GM18520 (cell line): Measurements from ENCODE around the gene POU2F3.

Experiments used
- ATAC-seq: cut with Tn5 transposase; IDR thresholded peaks from one replicate; pipeline ENCODE4 v1.9.1; 2021; ENCODE audit not compliant: unreplicated experiment

POU2F3 gene

DNA sequence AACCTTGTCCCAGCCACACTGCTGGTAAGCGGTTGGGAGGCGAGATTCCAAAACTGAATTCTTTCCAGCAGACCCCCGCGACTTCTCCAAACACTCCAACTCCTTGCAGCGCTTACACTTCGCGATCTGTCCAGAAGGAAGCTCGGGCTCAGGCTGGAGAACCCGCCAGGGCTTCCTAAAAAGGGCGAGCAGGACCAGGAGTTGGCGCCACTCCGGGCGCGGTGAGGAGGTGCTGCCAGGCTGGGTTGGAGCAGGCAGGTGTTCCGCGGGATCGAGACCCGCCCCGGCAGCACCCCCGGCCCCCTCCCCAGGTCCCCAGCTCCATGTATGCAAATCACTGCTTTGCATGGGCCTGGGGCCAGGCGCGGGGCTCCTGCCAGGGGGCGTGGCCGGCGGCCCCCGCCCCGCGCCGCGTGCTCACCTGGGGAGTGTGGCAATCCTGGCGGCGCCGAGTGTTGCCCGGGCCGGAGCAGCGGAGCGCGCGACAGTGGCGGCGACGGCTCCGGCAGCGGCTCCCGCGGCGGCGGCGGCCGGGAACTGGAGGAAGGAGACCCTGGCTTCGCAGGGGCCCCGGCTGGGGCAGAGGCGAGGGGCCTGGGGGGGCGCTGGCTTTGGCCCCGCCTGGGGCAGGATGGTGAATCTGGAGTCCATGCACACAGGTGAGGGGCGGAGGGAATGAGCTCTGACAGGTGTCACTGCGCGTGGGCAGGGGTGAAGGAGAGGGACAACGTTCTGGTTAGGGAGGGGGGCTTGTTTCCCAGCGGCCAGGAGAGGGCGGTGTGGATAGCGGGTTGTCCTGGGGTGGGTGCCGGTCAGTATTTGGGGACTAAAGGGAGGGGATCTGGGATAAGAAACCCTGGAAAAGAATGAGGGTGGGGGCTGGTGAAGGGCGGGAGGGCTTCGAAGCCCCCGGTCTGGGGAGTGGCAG is at the start of gene POU2F3:
Gene POU2F3 (plus strand): TSS at position 428 of the 928 bp plus-strand sequence. CDS start 204 bp downstream, at position 632.
- ATAC-seq: no peak

- ATAC-seq: no peak
These were observed 48.9 kb upstream of the POU2F3 start for GRCh38 chr11:120191058-120191457.

GRCh38 chr11:120192831-120193625 is 46.9 kb upstream of the POU2F3 start:
- ATAC-seq: no peak

- no peak for ATAC-seq
These were observed 45.8 kb upstream of the POU2F3 start for GRCh38 chr11:120194166-120194565.

DNA sequence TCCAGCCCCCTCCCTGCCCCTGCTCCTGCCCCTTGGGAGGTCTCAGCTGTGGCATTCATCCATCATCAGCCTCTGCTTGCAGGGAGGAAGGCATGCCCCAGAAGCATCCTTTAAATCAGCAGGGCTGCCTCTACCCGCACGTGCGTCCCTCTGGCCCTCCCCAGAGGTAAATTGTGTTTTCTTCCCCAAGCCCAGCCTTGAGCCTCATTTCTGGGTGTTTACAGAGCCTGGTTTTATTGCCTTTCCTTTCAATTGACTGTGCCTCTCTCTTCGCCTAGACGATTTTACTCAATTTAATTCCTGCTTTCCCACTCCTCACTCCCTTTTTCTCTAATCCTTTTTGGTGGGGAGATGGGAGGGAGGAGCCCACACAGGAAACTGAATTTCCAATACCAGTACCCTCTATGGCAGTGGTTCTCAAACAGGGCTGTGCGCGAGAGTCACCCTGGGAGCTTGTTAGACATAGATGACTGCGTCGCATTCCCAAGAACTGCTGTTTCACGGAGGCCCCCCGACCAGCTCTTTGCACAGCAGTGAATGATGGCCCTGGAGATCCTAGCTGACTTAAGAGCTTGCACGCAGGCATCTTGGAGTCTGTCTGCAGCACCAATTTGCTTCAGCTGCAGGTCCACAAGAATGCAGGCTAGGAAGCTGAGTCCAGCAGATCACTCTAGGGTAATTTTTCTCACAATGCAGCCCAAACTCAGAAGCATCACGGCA is 44.2 kb upstream of the POU2F3 start:
- ATAC-seq: no peak

GRCh38 chr11:120196826-120197225 is 43.1 kb upstream of the POU2F3 start:
- no peak for ATAC-seq

DNA sequence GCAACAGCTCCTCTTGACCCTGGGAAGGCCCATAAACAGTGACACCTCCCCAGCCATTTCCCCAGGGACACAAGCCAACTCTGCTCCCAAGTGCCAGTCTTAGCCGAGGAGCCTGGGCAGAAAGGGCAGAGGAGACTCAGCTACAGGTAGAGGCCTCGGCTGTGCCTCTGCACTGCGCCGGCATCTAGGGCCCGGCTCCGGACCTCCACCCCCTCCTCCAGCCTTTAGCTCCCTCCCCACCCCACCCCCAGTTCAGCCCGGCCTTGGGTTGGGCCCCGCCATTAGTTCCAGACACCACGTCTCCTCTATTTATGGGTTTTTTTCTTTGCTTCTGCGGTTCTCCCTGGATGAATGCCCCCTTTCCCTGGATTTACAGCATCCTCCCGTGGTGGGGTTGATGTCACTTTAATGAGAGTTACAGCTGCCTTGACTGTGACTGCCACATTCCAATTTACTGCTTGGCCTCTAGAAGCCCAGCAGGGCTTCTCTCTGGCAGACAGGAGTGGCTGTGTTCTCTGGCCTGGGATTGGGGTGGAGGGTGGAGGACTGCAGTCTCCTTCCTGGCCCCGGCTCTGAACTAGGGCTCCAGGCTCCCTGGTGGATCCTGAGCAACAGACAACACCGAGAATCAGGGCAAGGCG is 42.6 kb upstream of the POU2F3 start:
- no peak for ATAC-seq

DNA sequence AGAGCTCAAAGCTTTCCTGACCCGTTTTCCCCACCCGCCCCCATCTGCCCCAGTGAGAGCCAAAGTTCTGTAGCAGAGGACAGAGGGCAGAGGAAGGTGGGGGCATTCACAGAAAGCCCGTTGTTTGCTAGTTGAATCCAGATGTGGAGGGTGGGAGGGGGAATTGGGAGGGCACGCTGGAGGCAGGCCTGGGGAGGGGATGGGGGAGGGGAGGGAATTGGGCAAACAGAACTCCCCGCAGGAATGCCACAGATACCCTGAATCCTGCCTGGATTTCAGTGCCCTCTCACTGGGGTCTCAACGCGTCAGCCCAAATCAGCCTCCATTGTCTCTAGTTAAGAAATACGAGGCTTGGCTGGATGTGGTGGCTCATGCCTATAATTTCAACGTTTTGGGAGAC is 42.0 kb upstream of the POU2F3 start:
- ATAC-seq: no peak

GRCh38 chr11:120198403-120198786 is 41.5 kb upstream of the POU2F3 start:
- ATAC-seq: no peak

GRCh38 chr11:120198787-120199469 is 41.0 kb upstream of the POU2F3 start:
- no peak for ATAC-seq

DNA sequence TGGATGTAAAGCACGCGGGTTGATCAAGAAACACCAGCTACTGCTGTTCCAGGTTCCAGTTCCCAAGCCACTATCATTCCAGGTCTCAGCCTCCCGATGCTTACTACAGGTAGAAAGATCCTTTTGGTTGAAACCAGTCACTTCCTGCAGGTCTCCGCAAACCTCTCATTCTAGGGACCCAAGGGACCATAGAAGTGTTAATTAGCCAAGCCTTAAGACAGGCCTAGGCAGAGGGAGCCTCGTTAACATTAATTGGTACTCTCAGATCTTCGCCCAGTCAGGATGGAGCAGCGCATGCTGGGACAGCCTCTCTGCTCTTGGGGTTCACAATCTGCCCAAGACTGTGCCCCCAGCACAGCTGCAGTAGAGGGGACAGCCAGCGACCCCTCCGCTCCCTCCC is 40.3 kb upstream of the POU2F3 start:
- ATAC-seq: no peak

DNA sequence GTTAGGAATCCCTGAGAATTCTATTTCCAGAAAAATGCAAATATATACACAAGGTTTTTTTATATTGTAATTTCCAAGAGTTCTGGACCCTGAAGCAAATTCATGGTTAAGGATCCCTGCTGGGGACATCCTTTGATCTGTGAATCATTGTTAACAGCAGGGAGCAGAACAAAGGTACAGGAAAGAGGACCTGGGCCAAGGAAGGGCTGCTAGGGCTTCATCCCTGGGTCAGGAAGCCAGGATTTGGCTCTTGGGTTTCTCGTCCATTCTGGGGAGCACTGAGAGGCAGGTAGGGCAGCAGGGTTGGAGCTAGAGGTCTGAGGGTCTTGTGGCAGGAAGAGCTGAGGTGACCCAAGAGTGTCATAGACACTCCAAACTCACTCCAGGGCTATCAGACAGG is 39.3 kb upstream of the POU2F3 start:
- no peak for ATAC-seq

GRCh38 chr11:120201653-120202052 is 38.3 kb upstream of the POU2F3 start:
- no peak for ATAC-seq

DNA sequence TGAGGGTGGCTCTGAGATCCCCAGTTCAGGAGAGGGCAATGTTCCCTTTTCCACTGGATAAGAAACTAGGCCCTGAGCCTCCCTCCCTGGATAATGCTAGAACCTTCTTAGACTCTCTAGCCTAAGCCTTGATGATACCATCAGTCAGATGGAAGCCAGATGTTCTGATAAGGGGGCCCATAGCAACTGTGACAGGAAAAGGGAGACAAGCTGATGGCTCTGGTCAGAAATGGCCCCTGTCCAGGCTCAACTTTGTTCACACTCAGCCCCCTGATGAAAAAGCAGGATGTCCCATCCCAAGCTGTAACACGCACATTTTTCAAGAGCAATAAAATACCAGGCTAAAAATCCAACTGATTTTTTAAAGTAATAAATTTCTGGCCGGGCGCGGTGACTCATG is 36.3 kb upstream of the POU2F3 start:
- no peak for ATAC-seq

GRCh38 chr11:120205596-120206161 is 34.3 kb upstream of the POU2F3 start:
- ATAC-seq: no peak

DNA sequence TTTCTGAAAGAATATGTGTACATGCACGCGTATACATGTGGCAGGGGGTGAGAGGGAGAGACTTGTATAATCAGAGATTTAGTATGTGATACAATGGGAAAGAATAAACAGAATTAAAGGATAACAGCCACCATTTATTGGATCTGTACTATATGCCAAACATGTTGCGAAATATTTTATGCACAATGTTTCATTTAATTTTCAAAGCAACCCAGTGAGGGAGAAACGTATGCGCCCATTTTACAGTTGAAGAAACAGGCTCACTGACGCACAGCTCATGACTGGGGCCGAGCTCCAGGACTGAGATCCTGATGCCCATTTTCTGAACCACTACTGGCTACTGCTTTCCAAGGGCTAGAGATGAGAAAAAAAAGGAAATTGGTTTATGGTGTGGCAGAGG is 32.4 kb upstream of the POU2F3 start:
- ATAC-seq: no peak

- no peak for ATAC-seq
These were observed 31.9 kb upstream of the POU2F3 start for GRCh38 chr11:120208001-120208441.

GRCh38 chr11:120208777-120209176 is 31.2 kb upstream of the POU2F3 start:
- no peak for ATAC-seq

DNA sequence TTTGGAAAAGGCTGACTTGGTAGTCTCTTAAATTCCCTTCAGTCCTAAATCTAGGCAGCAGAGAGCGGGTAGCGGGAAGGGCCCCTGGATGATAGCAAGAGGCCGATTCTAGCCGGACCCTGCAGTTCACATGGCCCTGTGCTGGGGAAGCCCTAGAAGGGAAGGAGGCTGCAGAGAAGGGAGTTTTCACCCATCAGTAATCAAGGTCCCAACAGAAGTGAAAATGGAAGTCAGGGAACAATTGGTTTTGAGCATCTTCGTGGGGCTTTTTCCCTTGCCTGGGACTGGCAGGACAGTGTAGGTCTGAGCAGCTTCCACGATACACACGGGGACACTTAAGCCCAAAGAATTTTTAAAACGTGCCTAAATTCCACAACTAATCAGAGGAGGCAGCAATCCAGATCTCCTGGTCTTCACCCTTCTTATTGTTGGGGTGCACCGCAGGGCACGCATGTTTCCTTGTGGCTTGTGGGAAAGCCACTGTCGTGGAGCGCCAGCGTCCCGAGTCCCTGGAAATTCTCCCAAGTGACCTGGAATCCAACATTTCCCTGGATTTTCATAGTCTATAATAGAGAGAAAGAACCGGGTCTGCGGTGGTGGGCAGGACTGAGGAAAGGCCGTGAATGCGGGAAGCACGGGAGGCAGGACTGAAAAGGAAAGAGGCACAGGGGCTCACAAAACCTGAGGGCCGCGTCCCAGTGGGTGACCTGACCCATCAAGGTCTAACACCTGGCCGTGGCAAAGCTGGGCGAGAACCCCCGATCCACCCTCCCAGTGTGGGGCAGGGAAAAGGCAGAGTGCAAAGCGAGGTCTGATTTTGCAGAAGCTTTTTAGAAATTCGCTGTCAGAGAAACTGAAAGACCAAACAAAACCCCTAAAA is 30.0 kb upstream of the POU2F3 start:
- ATAC-seq: no peak
